ENCODE results near the gene ZNF649.

- peak in 1 of 3 experiments; percentile 24 for TF ChIP-seq CTCF (IDR thresholded peaks at IDR 0.05)
- no peak for TF ChIP-seq EP300 (IDR thresholded peaks at IDR 0.05)
- TF ChIP-seq POLR2AphosphoS5 (IDR thresholded peaks at IDR 0.05), result peak; percentile 85 to 95
- TF ChIP-seq POLR2A (IDR thresholded peaks at IDR 0.05; ENCODE audit: low read depth), result no peak
These were observed 17.0 kb downstream of the ZNF649 start, which contains the start of gene ZNF577 for GRCh38 chr19:51887522-51888498.

Measured in esophagus muscularis mucosa (tissue), 4 donors.